GM12873 (cell line): ENCODE data around the gene ENPP6.

Source experiments
- CTCF ChIP-seq: IDR thresholded peaks from 2 replicates; pipeline ENCODE4 v1.5.1; 2012; ENCODE audit warnings: low read depth, mild to moderate bottlenecking, moderate library complexity, low read length, control low read depth; ENCODE audit not compliant: insufficient read depth; ENCODE audit errors: missing control alignments

The ENPP6 gene

GRCh38 chr4:184259866-184260265, 42.2 kb upstream of the ENPP6 start:
- no peak for TF ChIP-seq CTCF

- TF ChIP-seq CTCF: no peak
These were observed 41.4 kb upstream of the ENPP6 start for GRCh38 chr4:184259081-184259480.

GRCh38 chr4:184255871-184256642, 38.4 kb upstream of the ENPP6 start:
- TF ChIP-seq CTCF: no peak

- TF ChIP-seq CTCF: no peak
These were observed 37.7 kb upstream of the ENPP6 start for GRCh38 chr4:184255361-184255760.

GRCh38 chr4:184253072-184253420, 35.4 kb upstream of the ENPP6 start:
- TF ChIP-seq CTCF: no peak

DNA sequence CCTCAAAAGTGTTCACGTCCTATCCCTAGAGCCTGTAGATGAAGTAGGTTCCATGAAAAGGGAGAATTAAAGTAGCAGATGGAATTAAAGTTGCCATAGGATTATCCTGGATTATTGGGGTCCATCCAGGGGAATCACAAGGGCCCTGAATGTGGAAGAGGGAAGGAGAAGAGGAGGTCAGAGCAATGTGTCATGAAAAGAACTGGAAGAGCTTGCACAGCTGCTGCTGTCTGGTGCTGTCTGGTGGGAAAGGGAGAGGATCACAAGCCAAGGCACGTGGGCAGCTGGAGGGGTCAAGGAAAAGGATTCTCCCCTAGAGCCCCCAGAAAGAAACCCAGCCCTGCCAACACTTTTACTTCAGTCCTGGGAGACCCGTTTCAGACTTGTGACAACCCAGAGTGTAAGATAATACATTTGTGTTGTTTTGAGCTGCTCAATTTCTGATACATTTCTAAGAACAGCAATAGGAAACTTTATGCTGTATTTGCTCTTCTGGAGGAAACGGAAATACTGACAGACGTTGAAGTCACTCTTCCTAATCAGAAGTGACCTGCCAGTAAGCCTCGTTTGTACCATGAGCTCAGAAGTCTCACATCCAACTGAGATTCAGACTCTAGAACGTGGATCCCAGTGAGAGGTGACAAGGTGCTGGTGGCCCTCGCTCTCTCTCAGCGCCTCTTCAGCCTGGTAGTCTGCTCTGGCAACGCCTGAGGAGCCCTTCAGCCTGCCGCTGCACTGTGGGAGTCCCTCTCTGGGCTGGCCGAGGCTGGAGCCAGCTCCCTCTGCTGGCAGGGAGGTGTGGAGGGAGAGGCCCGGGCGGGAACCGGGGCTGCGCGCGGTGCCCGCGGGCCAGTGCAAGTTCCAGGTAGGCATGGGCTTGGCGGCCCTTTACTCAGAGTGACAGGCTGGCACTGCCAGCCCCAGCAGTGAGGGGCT, 34.7 kb upstream of the ENPP6 start:
- TF ChIP-seq CTCF: no peak

GRCh38 chr4:184251670-184251980, 34.0 kb upstream of the ENPP6 start:
- no peak for TF ChIP-seq CTCF
